K562 (cell line): ENCODE measurements around the gene FPGS. TPM values are rescaled to one million over a fixed set of nuclear protein-coding genes. Genes with fewer than 3 reads are reported as not detected.

Experiments used
- ATAC-seq: fragments of 200-7000 bp; cut with Tn5 transposase; 3 replicates; pipeline ENCODE4 v1.9.1; 2020; ENCODE audit warnings: moderate library complexity
- BruUV-seq: library from RNA; stranded (reverse); fragments of 400-500 nt; replicated peaks from 2 replicates; lab custom pipeline; 2021; lab: Mats Ljungman, UMichigan
- CTCF ChIA-PET: fragments of 300-600 bp; formaldehyde crosslinking; extraction: SDS; loops from one replicate; lab custom pipeline; 2021; ENCODE audit warnings: low intra/inter-chr PET ratio; lab: Yijun Ruan, JAX
- POLR2A ChIA-PET: fragments of 300-600, 350-650 bp; sonication (Branson Sonifier 250); formaldehyde crosslinking; extraction: SDS; loops from one replicate; lab custom pipeline; 2021; ENCODE audit warnings: antibody characterized with exemption, inconsistent platforms; lab: Yijun Ruan, JAX
- DNase-seq, 4 experiments: peaks; one replicate each; pipeline versions ENCODE4 v3.0.0 to v3.0.0-alpha.2; 2011 to 2018; ENCODE audit warnings: low spot score in 3 of 4, mixed read lengths in 3 of 4; ENCODE audit errors: extremely low read depth in 1 of 4
- FAIRE-seq: peaks from 2 replicates; lab custom pipeline; 2011; peaks lifted over from hg19 to GRCh38; lab: Jason Lieb, UNC
- H2AFZ ChIP-seq: 2 replicates; pipeline ENCODE4 v1.6.0; 2011; ENCODE audit warnings: low read depth, low read length, control low read depth, inconsistent platforms
- H3K27ac ChIP-seq: fragments of 200-600 bp; 3 replicates; pipeline ENCODE4 v1.8.0; 2011; ENCODE audit warnings: low read depth, mild to moderate bottlenecking, control low read depth, inconsistent platforms, low read length, moderate library complexity, mixed read lengths; ENCODE audit errors: extremely low read depth
- H3K27me3 ChIP-seq, 2 experiments: fragments of 300-600 bp in 1 of 2; 2 replicates in 1 of 2; 3 replicates in 1 of 2; pipeline versions ENCODE4 v1.6.0 to v1.8.0; 2011; ENCODE audit warnings: inconsistent platforms in 2 of 2, low read length in 2 of 2, mild to moderate bottlenecking in 1 of 2, mixed read lengths in 1 of 2, moderate library complexity in 1 of 2; ENCODE audit not compliant: control insufficient read depth in 2 of 2, insufficient read depth in 2 of 2
- H3K36me3 ChIP-seq: fragments of 300-600 bp; 3 replicates; pipeline ENCODE4 v1.8.0; 2011; ENCODE audit warnings: mild to moderate bottlenecking, low read length, inconsistent platforms; ENCODE audit not compliant: control insufficient read depth, insufficient read depth
- H3K4me1 ChIP-seq, 2 experiments: fragments of 200-600 bp in 1 of 2; replicated peaks in 1 of 2; 2 replicates in 1 of 2; 3 replicates in 1 of 2; pipeline versions ENCODE4 v1.5.1 to v1.8.0; 2011; ENCODE audit warnings: inconsistent platforms in 2 of 2, low read length in 2 of 2, mild to moderate bottlenecking in 1 of 2, mixed read lengths in 1 of 2, moderate library complexity in 1 of 2; ENCODE audit not compliant: control insufficient read depth in 2 of 2, insufficient read depth in 2 of 2
- H3K4me2 ChIP-seq: 2 replicates; pipeline ENCODE4 v1.6.1; 2011; ENCODE audit warnings: low read length, control low read depth, inconsistent platforms, mixed read lengths; ENCODE audit not compliant: insufficient read depth
- H3K4me3 ChIP-seq: fragments of 200-600 bp; sonication (generic), shearing (Covaris generic); 2 replicates; pipeline ENCODE4 v1.5.1; 2016; ENCODE audit warnings: control low read depth, inconsistent platforms
- H3K79me2 ChIP-seq: fragments of 200-600 bp; 3 replicates; pipeline ENCODE4 v1.8.0; 2011; ENCODE audit warnings: low read length, inconsistent platforms; ENCODE audit not compliant: control insufficient read depth, insufficient read depth
- H3K9ac ChIP-seq, 2 experiments: 2 replicates each; pipeline versions ENCODE4 v1.6.0 to v1.6.1; 2011; ENCODE audit warnings: low read depth in 2 of 2, low read length in 2 of 2, control low read depth in 1 of 2, inconsistent platforms in 1 of 2, mild to moderate bottlenecking in 1 of 2, mixed read lengths in 1 of 2; ENCODE audit not compliant: insufficient read depth in 1 of 2
- H3K9me1 ChIP-seq: one replicate; pipeline ENCODE4 v1.6.0; 2011; ENCODE audit warnings: inconsistent platforms, mild to moderate bottlenecking, low read length, moderate library complexity; ENCODE audit not compliant: control insufficient read depth, insufficient read depth
- H3K9me3 ChIP-seq: replicated peaks from 2 replicates; pipeline ENCODE4 v1.5.1; 2011; ENCODE audit warnings: low read depth, low read length, inconsistent platforms; ENCODE audit not compliant: control insufficient read depth, insufficient read depth
- H4K20me1 ChIP-seq: replicated peaks from 2 replicates; pipeline ENCODE4 v1.6.1; 2011; ENCODE audit warnings: low read length, inconsistent platforms, mixed read lengths; ENCODE audit not compliant: control insufficient read depth, insufficient read depth
- CTBP1 ChIP-seq: fragments of 450-650 bp; IDR thresholded peaks from 2 replicates; pipeline ENCODE4 v1.6.1; 2016; ENCODE audit warnings: borderline replicate concordance
- GABPB1 ChIP-seq: sonication (generic); formaldehyde crosslinking; IDR thresholded peaks from 2 replicates; pipeline ENCODE4 v1.8.0; 2022; ENCODE audit warnings: mild to moderate bottlenecking, missing genetic modification reagents
- GMEB1 ChIP-seq: fragments of 250-450 bp; sonication (Bioruptor Pico); IDR thresholded peaks from 2 replicates; pipeline ENCODE4 v1.4.0; 2020; ENCODE audit warnings: mild to moderate bottlenecking
- KLF13 ChIP-seq: fragments of 450-650 bp; IDR thresholded peaks from 2 replicates; pipeline ENCODE4 v1.6.1; 2016; ENCODE audit warnings: missing genetic modification characterization, low read depth, mild to moderate bottlenecking, missing compliant biosample characterization, moderate library complexity, borderline replicate concordance
- RAD21 ChIP-seq, 2 experiments: fragments of 250-450 bp in 1 of 2; fragments of 450-650 bp in 1 of 2; sonication (Bioruptor Pico) in 1 of 2; formaldehyde crosslinking in 1 of 2; IDR thresholded peaks in 1 of 2; conservative IDR thresholded peaks in 1 of 2; 2 replicates each; pipeline versions ENCODE4 v1.4.0 to v1.8.0; 2020 to 2022; ENCODE audit warnings: mild to moderate bottlenecking in 2 of 2, moderate library complexity in 1 of 2
- RBM25 ChIP-seq: fragments of 200-400 bp; formaldehyde crosslinking; IDR thresholded peaks from 2 replicates; pipeline ENCODE4 v1.6.1; 2018; ENCODE audit warnings: low read length, low read depth, moderate library complexity; ENCODE audit not compliant: severe bottlenecking
- ZC3H8 ChIP-seq: fragments of 450-650 bp; IDR thresholded peaks from 2 replicates; pipeline ENCODE4 v1.6.1; 2017
- ZFX ChIP-seq: sonication (generic); formaldehyde crosslinking; IDR thresholded peaks from 2 replicates; pipeline ENCODE4 v1.8.0; 2022; ENCODE audit warnings: mild to moderate bottlenecking, missing genetic modification reagents, moderate library complexity
- ZNF263 ChIP-seq: sonication (generic); formaldehyde crosslinking; IDR thresholded peaks from 2 replicates; pipeline ENCODE4 v1.8.0; 2022; ENCODE audit warnings: mild to moderate bottlenecking, missing genetic modification reagents, borderline replicate concordance
- ZNF316 ChIP-seq: fragments of 450-650 bp; IDR thresholded peaks from 2 replicates; pipeline ENCODE4 v1.6.1; 2016
- WGBS: fragments of 100-300 bp; shearing (Covaris generic); methylation state at CpG from one replicate; pipeline ENCODE4 v1.1.6; 2016; ENCODE audit warnings: low coverage, mixed read lengths; ENCODE audit not compliant: insufficient coverage; ENCODE audit errors: missing lambda C conversion rate; 5-methylcytosine and 5-hydroxymethylcytosine counted together
- in situ Hi-C: fragments of 300-500 bp; cut with MboI; formaldehyde crosslinking; loops from 4 replicates; pipeline ENCODE4 v1.15.0; 2018; ENCODE audit warnings: inconsistent platforms, mixed read lengths
- intact Hi-C: fragments of 100-400 bp; cut with micrococcal nuclease; formaldehyde crosslinking; loops from 2 replicates; pipeline ENCODE4 v1.14.2; 2022
- polyA plus RNA-seq, 8 experiments: library from polyadenylated mRNA; depleted of rRNA in 4 of 8; stranded (reverse) in 5 of 8; unstranded in 3 of 8; fragments of >200 nt; fragmentation: Nextera tagmentation in 2 of 8; fragmentation: Illumina TruSeq in 1 of 8; extraction: Ambion mirVana in 2 of 8; extraction: Trizol in 1 of 8; gene quantifications; 2 replicates each; pipeline versions ENCODE4 v1.2.1 to v1.2.3, GENCODE V29; 2011 to 2014; ENCODE audit warnings: inconsistent platforms in 1 of 8, missing spikeins in 1 of 8
- total RNA-seq, 7 experiments: library from RNA; depleted of rRNA in 6 of 7; stranded (reverse); fragments of >200 nt in 6 of 7; fragmentation: Illumina TruSeq in 2 of 7; extraction: Trizol in 2 of 7; gene quantifications; 2 replicates each; pipeline versions ENCODE4 v1.2.1 to v1.2.3, GENCODE V29; 2011 to 2021; ENCODE audit warnings: low replicate concordance in 1 of 7
- TF ChIP-seq, protein P1 (sequence below), 3 experiments: IDR thresholded peaks in 2 of 3; conservative IDR thresholded peaks in 1 of 3; 2 replicates each; pipeline ENCODE4 v1.5.1; 2011 to 2012; ENCODE audit warnings: low read length in 3 of 3, mild to moderate bottlenecking in 3 of 3, control low read depth in 2 of 3, improper control_type of control experiment in 1 of 3, inconsistent platforms in 1 of 3, low read depth in 1 of 3, mixed read lengths in 1 of 3, moderate library complexity in 1 of 3; ENCODE audit not compliant: insufficient read depth in 2 of 3

FPGS gene
- total and polyA plus RNA-seq, 9 of the 15 experiments (the other 6 are each of a cell fraction or from before 2014, with no cell fraction given), result 0.84 to 86.4 (median 59.2) TPM

GRCh38 chr9:127769101-127769500 is 33.6 kb upstream of the FPGS start (continued):
- TF ChIP-seq ZNF316 (0 out of 2 replicates have a peak, but pooled peaks have one; percentile 36), RBM25 (peak; percentile 70)
- TF ChIP-seq, all 486 proteins: peak for 12

DNA sequence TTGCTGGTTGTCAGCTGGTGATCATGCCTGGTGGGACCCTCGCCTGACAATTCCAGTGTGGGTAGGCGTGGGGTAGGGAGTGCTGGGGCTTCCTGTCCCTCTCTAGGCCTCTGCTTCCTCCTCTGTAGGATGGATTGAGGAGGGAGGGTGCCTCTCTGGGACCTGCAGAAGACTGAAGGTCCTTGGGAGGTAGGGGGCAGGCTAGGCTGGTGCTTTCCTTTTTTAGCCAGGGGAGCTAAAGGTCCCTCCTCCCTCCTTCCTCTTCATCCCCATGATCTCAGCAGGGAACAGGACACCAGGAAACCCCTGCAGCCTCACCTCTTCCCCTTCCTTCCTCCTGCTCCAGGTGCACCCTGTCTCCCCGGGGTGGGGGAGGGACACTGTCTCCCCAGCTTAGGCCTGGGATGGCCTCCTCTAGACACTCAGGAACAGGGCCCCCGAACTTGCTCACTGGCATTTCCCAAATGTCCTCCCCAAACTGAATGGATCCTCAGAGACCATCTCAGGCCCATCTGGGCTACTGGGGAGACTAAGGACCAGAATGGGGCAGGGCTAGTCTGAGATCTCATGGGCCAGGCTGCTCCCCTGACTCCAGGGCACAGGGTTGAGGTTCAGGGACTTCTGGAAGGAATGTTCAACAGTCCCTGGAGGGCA is 32.6 kb upstream of the FPGS start:
- intact Hi-C loops, result no loop called here
- POLR2A ChIA-PET, result interaction anchor here (1.4 kb wide), 1 partner anchor 13 kb away, joined by 4 read pairs; no protein-coding TSS in a partner anchor
- WGBS, result 80% methylated on average over 4 of the region's 4 CpGs
- TF ChIP-seq KLF13 (tag) (no peak), RAD21 (CRISPR knock-in tag; conservative IDR thresholded peaks at IDR 0.05 in 1 of 2, IDR thresholded peaks at IDR 0.05 in 1 of 2) (0 out of 4 replicates have a peak, but pooled peaks of 1 of the 2 experiments have one; percentile 7), GABPB1 (CRISPR knock-in tag) (no peak), GMEB1 (CRISPR knock-in tag) (no peak), CTBP1 (peak; percentile 23; the same call in 1 of the 2 replicates), ZFX (CRISPR knock-in tag) (0 out of 2 replicates have a peak, but pooled peaks have one; percentile 35), ZNF263 (CRISPR knock-in tag) (peak; percentile 95), ZC3H8 (no peak)
- TF ChIP-seq, protein P1, sequence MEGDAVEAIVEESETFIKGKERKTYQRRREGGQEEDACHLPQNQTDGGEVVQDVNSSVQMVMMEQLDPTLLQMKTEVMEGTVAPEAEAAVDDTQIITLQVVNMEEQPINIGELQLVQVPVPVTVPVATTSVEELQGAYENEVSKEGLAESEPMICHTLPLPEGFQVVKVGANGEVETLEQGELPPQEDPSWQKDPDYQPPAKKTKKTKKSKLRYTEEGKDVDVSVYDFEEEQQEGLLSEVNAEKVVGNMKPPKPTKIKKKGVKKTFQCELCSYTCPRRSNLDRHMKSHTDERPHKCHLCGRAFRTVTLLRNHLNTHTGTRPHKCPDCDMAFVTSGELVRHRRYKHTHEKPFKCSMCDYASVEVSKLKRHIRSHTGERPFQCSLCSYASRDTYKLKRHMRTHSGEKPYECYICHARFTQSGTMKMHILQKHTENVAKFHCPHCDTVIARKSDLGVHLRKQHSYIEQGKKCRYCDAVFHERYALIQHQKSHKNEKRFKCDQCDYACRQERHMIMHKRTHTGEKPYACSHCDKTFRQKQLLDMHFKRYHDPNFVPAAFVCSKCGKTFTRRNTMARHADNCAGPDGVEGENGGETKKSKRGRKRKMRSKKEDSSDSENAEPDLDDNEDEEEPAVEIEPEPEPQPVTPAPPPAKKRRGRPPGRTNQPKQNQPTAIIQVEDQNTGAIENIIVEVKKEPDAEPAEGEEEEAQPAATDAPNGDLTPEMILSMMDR (IDR thresholded peaks at IDR 0.05 in 2 of 3, conservative IDR thresholded peaks at IDR 0.05 in 1 of 3; ENCODE audit: insufficient read depth in 2 of 3, low read depth in 1 of 3, low read length in 3 of 3), result peak; percentile 10 to 17 (median 15); a peak in 2 of 6 replicates
- CTCF ChIA-PET, result interaction anchor here (1.3 kb wide), 1 partner anchor 15 kb away, joined by 3 read pairs; no protein-coding TSS in a partner anchor
- Histone ChIP-seq H3K36me3 (no peaks in the 10 kb centered on the region), H3K79me2 (no peaks in the 10 kb centered on the region), H3K4me2 (peak overlapping the region; percentile 79; the same call in 1 of the 2 replicates), H4K20me1 (no peaks in the 10 kb centered on the region), H3K27me3 (no peaks in the 10 kb centered on the region), H3K9me1 (no peaks in the 10 kb centered on the region), H2AFZ (peak overlapping the region; percentile 76), H3K4me3 (no peak overlapping the region), H3K9me3 (no peaks in the 10 kb centered on the region), H3K9ac (peak overlapping the region in 1 of 2 experiments; percentile 86; a peak in 1 of 4 replicates), H3K4me1 (peaks cover 17 to 28% of the 10 kb centered on the region in 2 experiments), H3K27ac (no peak overlapping the region)
- FAIRE-seq (no peak), DNase-seq (peak in 1 of 4 experiments; percentile 31), ATAC-seq (no peak)
- in situ Hi-C loops, result loop anchor here (25.0 kb wide), 1 partner anchor 592 kb away; the partner anchor contains the start of gene URM1
- no TSS peak for BruUV-seq
